H9 (cell line): ENCODE data around the gene ITPKB. TPM values are rescaled to one million over a fixed set of nuclear protein-coding genes. Genes with fewer than 3 reads are reported as not detected.

Experiments used
- DNase-seq: peaks from one replicate; pipeline ENCODE4 v3.0.0-alpha.2; 2017
- H2AFZ ChIP-seq: one replicate; pipeline ENCODE4 v1.6.1; 2013; ENCODE audit warnings: mild to moderate bottlenecking, low read length, control low read depth, moderate library complexity
- H2AK5ac ChIP-seq: 2 replicates; pipeline ENCODE4 v1.6.1; 2013; ENCODE audit warnings: low read length, control low read depth, mixed read lengths; ENCODE audit not compliant: insufficient read length
- H2BK120ac ChIP-seq: one replicate; pipeline ENCODE4 v1.6.1; 2013; ENCODE audit warnings: low read depth, mild to moderate bottlenecking, low read length, control low read depth, inconsistent platforms; ENCODE audit not compliant: poor library complexity, severe bottlenecking
- H2BK12ac ChIP-seq: 2 replicates; pipeline ENCODE4 v1.6.1; 2013; ENCODE audit warnings: low read length, control low read depth, mixed read lengths, low read depth; ENCODE audit not compliant: insufficient read length
- H2BK15ac ChIP-seq: 2 replicates; pipeline ENCODE4 v1.6.1; 2013; ENCODE audit warnings: low read depth, low read length, control low read depth
- H2BK20ac ChIP-seq: one replicate; pipeline ENCODE4 v1.6.1; 2013; ENCODE audit warnings: low read depth, mild to moderate bottlenecking, low read length, control low read depth, inconsistent platforms; ENCODE audit not compliant: poor library complexity, severe bottlenecking
- H2BK5ac ChIP-seq: 2 replicates; pipeline ENCODE4 v1.6.1; 2013; ENCODE audit warnings: low read length, control low read depth, mixed read lengths; ENCODE audit not compliant: insufficient read length
- H3K14ac ChIP-seq: 2 replicates; pipeline ENCODE4 v1.6.1; 2013; ENCODE audit warnings: low read length, control low read depth; ENCODE audit not compliant: insufficient read depth
- H3K18ac ChIP-seq: 2 replicates; pipeline ENCODE4 v1.6.1; 2013; ENCODE audit warnings: low read depth, mild to moderate bottlenecking, mixed read lengths, low read length, control low read depth; ENCODE audit not compliant: insufficient read length
- H3K23ac ChIP-seq: 2 replicates; pipeline ENCODE4 v1.6.1; 2013; ENCODE audit warnings: low read length, control low read depth, mixed read lengths, low read depth; ENCODE audit not compliant: insufficient read length
- H3K23me2 ChIP-seq: 2 replicates; pipeline ENCODE4 v1.6.1; 2013; ENCODE audit warnings: low read depth, mild to moderate bottlenecking, mixed read lengths, low read length, control low read depth; ENCODE audit not compliant: insufficient read length, poor library complexity, severe bottlenecking
- H3K27ac ChIP-seq: 2 replicates; pipeline ENCODE4 v1.5.1; 2013; ENCODE audit warnings: low read length, control low read depth, mixed read lengths, low read depth; ENCODE audit not compliant: insufficient read length
- H3K27me3 ChIP-seq: 2 replicates; pipeline ENCODE4 v1.6.1; 2013; ENCODE audit warnings: low read length, control low read depth, inconsistent platforms; ENCODE audit not compliant: insufficient read depth
- H3K4ac ChIP-seq: 2 replicates; pipeline ENCODE4 v1.6.1; 2013; ENCODE audit warnings: low read depth, mild to moderate bottlenecking, control low read depth, inconsistent platforms, low read length, moderate library complexity
- H3K4me1 ChIP-seq: 2 replicates; pipeline ENCODE4 v1.6.1; 2013; ENCODE audit warnings: low read length, control low read depth, inconsistent platforms; ENCODE audit not compliant: insufficient read depth
- H3K4me2 ChIP-seq: 2 replicates; pipeline ENCODE4 v1.6.1; 2013; ENCODE audit warnings: low read length, control low read depth, mixed read lengths; ENCODE audit not compliant: insufficient read length, insufficient read depth
- H3K56ac ChIP-seq: 2 replicates; pipeline ENCODE4 v1.6.1; 2013; ENCODE audit warnings: low read depth, mild to moderate bottlenecking, mixed read lengths, low read length, control low read depth; ENCODE audit not compliant: insufficient read length
- H3K79me1 ChIP-seq: 2 replicates; pipeline ENCODE4 v1.6.1; 2013; ENCODE audit warnings: low read depth, mild to moderate bottlenecking, moderate library complexity, low read length, control low read depth, inconsistent platforms; ENCODE audit not compliant: insufficient read depth, poor library complexity, severe bottlenecking
- H3K79me2 ChIP-seq: 2 replicates; pipeline ENCODE4 v1.6.1; 2013; ENCODE audit warnings: low read length, control low read depth, inconsistent platforms; ENCODE audit not compliant: insufficient read depth
- H3K9ac ChIP-seq: 2 replicates; pipeline ENCODE4 v1.6.1; 2013; ENCODE audit warnings: low read length, control low read depth, mixed read lengths; ENCODE audit not compliant: insufficient read length; ENCODE audit errors: extremely low read depth
- H3K9me3 ChIP-seq: one replicate; pipeline ENCODE4 v1.6.1; 2013; ENCODE audit warnings: low read depth, low read length, inconsistent platforms; ENCODE audit not compliant: control insufficient read depth
- H3T11ph ChIP-seq: one replicate; pipeline ENCODE4 v1.6.1; 2013; ENCODE audit warnings: mild to moderate bottlenecking, low read length, control low read depth, inconsistent platforms
- H4K20me1 ChIP-seq: one replicate; pipeline ENCODE4 v1.6.1; 2013; ENCODE audit not compliant: control insufficient read depth, insufficient read length, insufficient read depth
- H4K5ac ChIP-seq: 2 replicates; pipeline ENCODE4 v1.6.1; 2013; ENCODE audit warnings: low read depth, mild to moderate bottlenecking, mixed read lengths, low read length, control low read depth; ENCODE audit not compliant: insufficient read length
- H4K8ac ChIP-seq: replicated peaks from 2 replicates; pipeline ENCODE4 v1.6.1; 2013; ENCODE audit warnings: low read length, control low read depth, mixed read lengths, low read depth; ENCODE audit not compliant: insufficient read length
- H4K91ac ChIP-seq: 2 replicates; pipeline ENCODE4 v1.6.1; 2013; ENCODE audit warnings: low read depth, mild to moderate bottlenecking, moderate library complexity, mixed read lengths, low read length, control low read depth; ENCODE audit not compliant: insufficient read length
- H3K27ac Mint-ChIP-seq, 3 experiments: 2 replicates in 2 of 3; 3 replicates in 1 of 3; pipeline ENCODE4 v1.8.0; 2020 to 2021; ENCODE audit warnings: mixed read lengths in 3 of 3, mild to moderate bottlenecking in 1 of 3, moderate library complexity in 1 of 3
- H3K27me3 Mint-ChIP-seq: 2 replicates; pipeline ENCODE4 v1.8.0; 2021; ENCODE audit warnings: low read depth, mild to moderate bottlenecking, moderate library complexity, mixed read lengths
- H3K36me3 Mint-ChIP-seq, 3 experiments: 2 replicates in 2 of 3; 3 replicates in 1 of 3; pipeline ENCODE4 v1.8.0; 2020 to 2021; ENCODE audit warnings: low read depth in 3 of 3, mixed read lengths in 3 of 3; ENCODE audit not compliant: insufficient read depth in 1 of 3
- H3K4me1 Mint-ChIP-seq, 2 experiments: 2 replicates each; pipeline ENCODE4 v1.8.0; 2020; ENCODE audit warnings: mixed read lengths in 2 of 2
- H3K4me3 Mint-ChIP-seq, 2 experiments: 2 replicates in 1 of 2; 3 replicates in 1 of 2; pipeline ENCODE4 v1.8.0; 2020 to 2021; ENCODE audit warnings: mild to moderate bottlenecking in 2 of 2, mixed read lengths in 2 of 2, moderate library complexity in 1 of 2
- H3K9me3 Mint-ChIP-seq, 2 experiments: 2 replicates in 1 of 2; 3 replicates in 1 of 2; pipeline ENCODE4 v1.8.0; 2020; ENCODE audit warnings: mild to moderate bottlenecking in 2 of 2, mixed read lengths in 2 of 2, moderate library complexity in 1 of 2
- WGBS: extraction: QIAGEN DNeasy Blood & Tissue Kit; methylation state at CpG from one replicate; pipeline ENCODE4 v1.1.7; 2013; ENCODE audit warnings: missing lambda C conversion rate, low lambda C conversion rate, mixed read lengths; ENCODE audit not compliant: insufficient read length; ENCODE audit errors: extremely low coverage; 5-methylcytosine and 5-hydroxymethylcytosine counted together
- total RNA-seq: library from RNA; stranded (reverse); gene quantifications from 2 replicates; pipeline ENCODE4 v1.2.1, GENCODE V29; 2021
- TF ChIP-seq, protein P1 (sequence below): fragments of 200-600 bp; sonication (generic); conservative IDR thresholded peaks from 3 replicates; pipeline ENCODE4 v1.8.0; 2021; ENCODE audit warnings: antibody characterized with exemption, mild to moderate bottlenecking

Gene ITPKB
- total RNA-seq, 1 experiment from 2014 or later = 3.8 TPM

DNA sequence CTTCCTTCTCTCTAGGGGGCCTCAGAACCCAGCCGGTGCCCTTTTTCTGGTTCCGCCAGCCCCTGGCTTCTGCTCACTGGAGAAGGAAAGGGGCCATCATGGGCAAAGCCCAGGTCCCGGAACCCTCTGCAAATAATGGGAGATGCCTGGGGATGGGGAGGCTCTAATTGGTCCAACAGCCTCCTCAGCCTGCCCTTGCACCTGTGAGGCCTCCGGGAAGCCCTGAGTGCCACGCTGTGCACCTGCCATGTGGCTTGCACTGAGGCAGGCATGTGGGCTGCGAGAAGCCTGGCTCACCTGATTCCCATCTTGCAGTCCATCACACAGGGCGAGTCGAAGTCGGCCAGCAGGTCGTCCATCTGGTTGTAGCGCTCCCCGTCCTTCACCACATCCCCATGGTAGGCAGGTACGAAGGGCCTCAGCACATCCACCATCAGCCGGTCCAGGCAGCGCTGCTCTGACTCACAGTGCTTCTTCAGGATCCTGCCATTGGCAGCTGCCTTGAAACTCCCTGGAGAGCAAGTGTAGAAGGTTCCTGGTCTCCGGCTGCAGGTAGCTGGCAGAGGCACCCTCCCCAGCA is 92.1 kb downstream of the ITPKB start:
- Histone ChIP-seq H4K91ac (no peak overlapping the region), H2BK120ac (no peak overlapping the region), H3K27me3 (no peaks in the 10 kb centered on the region), H2BK15ac (no peak overlapping the region), H3K56ac (no peak overlapping the region), H2AK5ac (no peak overlapping the region), H2AFZ (no peak overlapping the region), H2BK20ac (no peak overlapping the region), H3K14ac (no peak overlapping the region; the same call in 1 of the 2 replicates), H3K23me2 (no peaks in the 10 kb centered on the region), H3T11ph (no peak overlapping the region), H2BK12ac (no peak overlapping the region), H3K9me3 (no peaks in the 10 kb centered on the region), H3K9ac (no peak overlapping the region), H4K5ac (no peak overlapping the region), H3K4ac (no peak overlapping the region), H4K20me1 (no peaks in the 10 kb centered on the region), H3K4me2 (no peak overlapping the region), H2BK5ac (no peak overlapping the region), H3K18ac (no peak overlapping the region), H3K79me1 (no peaks in the 10 kb centered on the region), H4K8ac (no peak overlapping the region), H3K4me1 (no peaks in the 10 kb centered on the region; the same call in 1 of the 2 replicates), H3K79me2 (no peaks in the 10 kb centered on the region), H3K23ac (no peak overlapping the region), H3K27ac (no peak overlapping the region)
- peaks cover 0 to 3% of the 10 kb centered on the region in 2 experiments; a peak in 1 of 5 replicates for H3K9me3 Mint-ChIP-seq
- H3K4me1 Mint-ChIP-seq = peaks cover 24 to 39% of the 10 kb centered on the region in 2 experiments
- no peak for DNase-seq
- whole genome bisulfite sequencing = no CpG with 5 or more reads among the region's 16 CpGs
- no peak overlapping the region for H3K4me3 Mint-ChIP-seq
- TF ChIP-seq, protein P1, sequence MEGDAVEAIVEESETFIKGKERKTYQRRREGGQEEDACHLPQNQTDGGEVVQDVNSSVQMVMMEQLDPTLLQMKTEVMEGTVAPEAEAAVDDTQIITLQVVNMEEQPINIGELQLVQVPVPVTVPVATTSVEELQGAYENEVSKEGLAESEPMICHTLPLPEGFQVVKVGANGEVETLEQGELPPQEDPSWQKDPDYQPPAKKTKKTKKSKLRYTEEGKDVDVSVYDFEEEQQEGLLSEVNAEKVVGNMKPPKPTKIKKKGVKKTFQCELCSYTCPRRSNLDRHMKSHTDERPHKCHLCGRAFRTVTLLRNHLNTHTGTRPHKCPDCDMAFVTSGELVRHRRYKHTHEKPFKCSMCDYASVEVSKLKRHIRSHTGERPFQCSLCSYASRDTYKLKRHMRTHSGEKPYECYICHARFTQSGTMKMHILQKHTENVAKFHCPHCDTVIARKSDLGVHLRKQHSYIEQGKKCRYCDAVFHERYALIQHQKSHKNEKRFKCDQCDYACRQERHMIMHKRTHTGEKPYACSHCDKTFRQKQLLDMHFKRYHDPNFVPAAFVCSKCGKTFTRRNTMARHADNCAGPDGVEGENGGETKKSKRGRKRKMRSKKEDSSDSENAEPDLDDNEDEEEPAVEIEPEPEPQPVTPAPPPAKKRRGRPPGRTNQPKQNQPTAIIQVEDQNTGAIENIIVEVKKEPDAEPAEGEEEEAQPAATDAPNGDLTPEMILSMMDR = no peak
- H3K36me3 Mint-ChIP-seq = peaks cover 0 to 3% (median 0%) of the 10 kb centered on the region in 3 experiments; a peak in 1 of 7 replicates
- H3K27ac Mint-ChIP-seq = no peak overlapping the region; a peak in 1 of 7 replicates
- no peaks in the 10 kb centered on the region; the same call in none of the 2 replicates for H3K27me3 Mint-ChIP-seq
